Left ventricle myocardium superior (tissue), 1 donor: ENCODE results near the gene SIPA1L3. TPM values are rescaled to one million over a fixed set of nuclear protein-coding genes. Genes with fewer than 3 reads are reported as not detected.
"Not testable (repeated sequence)": the region's sequence is repeated elsewhere in the genome, so short reads cannot be mapped to it uniquely, and the experiment has no call there.

Experiments
- ATAC-seq: fragments of 200-7000 bp; cut with Tn5 transposase; one replicate; pipeline ENCODE4 v1.9.1; 2020; ENCODE audit warnings: mild to moderate bottlenecking, moderate library complexity
- DNase-seq: peaks from one replicate; pipeline ENCODE4 v3.0.0-alpha.2; 2020
- intact Hi-C: fragments of 100-400 bp; cut with micrococcal nuclease; formaldehyde crosslinking; loops from one replicate; pipeline ENCODE4 v1.11.0; 2022
- total RNA-seq: library from RNA; stranded (reverse); fragmentation: NEBNext Ultra II Directional; extraction: Animal tissue kit (Norgen Biotek cat#: 25700); gene quantifications from one replicate; pipeline ENCODE4 v1.2.1, GENCODE V29; 2021
- donor health status: DM: no; HTN: yes; CAD: no; lungs with severe emphysema.

The SIPA1L3 gene
- total RNA-seq, 1 donor from 2014 or later: 10.5 TPM

DNA sequence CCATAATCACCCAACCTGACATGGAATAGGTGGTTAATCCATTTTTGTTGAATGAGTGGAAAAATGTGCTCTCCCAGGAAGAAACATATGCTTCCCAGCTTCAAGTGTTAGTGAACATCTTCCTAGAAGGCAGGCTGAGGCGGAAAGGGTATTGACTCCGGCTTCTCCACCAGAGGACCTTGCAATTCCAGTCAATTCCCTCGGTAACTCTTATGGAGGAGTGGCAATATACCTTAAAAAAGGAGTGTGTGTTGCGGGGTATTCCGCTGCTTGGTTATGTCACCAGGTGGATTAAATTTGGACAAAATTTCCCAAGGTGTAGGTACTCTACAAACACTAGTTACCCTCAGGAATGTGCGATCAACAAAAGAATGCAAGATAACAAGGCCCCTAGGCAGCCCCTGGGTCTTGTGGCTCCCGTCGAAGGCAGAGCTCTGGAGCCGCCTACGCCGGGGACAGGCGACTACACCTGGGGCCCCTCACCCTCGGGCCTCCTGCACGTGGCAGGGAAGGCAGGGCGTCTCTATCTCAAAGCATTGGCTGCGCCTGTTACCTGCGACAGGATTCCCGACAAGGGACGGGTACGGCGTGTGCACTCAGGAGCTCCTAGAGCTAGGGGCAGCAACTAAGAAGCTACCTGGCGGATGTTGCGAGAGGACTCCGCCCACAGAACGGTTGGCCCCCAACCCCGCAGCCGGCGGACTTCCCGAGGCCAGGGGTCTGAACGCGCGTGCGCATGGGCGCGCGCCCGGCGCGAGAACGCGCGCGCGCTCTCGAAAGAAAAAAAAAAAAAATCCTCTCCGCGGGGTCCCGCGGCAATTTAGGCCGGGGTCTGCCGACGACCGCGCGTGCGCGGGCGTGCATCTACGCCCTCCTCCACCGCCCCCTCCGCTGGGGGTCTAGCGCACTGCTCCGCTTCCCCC lies 801 bp upstream of the SIPA1L3 start, which contains the start of gene WDR87:
Gene WDR87 (minus strand): TSS at position 649 of the 923 bp plus-strand sequence. CDS start 8,355 bp downstream, outside the sequence.
- DNase-seq (peak; percentile 48), ATAC-seq (peak; percentile 22)
- intact Hi-C loops: no loop called here

DNA sequence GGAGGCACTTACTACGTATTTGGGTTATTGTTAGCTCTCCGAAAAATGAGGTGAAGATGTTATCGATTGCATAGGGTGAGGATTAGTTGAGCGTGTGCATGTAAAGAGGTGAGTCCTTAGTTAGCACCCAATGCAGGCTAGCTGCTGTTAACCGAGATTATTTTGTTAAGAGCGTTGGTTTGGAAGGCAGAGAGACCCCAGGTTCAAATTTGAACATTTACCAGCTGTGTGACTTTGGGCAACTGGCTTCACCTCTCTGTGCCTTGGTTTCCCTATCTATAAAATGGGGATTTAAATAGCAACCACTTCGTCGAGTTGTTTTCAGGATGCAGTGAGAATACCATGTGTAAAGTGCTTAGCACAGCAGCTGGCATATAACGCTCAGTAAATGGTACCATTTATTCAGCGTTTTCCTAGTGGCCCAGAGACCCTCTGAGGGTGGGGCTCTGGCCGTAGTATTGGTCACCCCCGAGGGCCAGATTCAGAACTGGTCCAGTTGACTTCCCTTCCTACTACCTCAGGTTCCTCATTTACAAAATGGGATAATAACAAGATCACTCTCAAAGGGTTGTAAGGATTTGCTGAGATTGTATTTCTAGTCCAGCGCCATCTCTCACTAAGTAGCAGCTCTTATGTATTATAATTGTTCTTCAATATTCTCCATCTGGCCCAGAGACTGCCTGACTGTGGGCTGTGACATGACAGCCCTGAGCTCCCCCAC lies 887 bp downstream of the SIPA1L3 start:
- intact Hi-C loops: no loop called here
- ATAC-seq (no peak), DNase-seq (no peak)

DNA sequence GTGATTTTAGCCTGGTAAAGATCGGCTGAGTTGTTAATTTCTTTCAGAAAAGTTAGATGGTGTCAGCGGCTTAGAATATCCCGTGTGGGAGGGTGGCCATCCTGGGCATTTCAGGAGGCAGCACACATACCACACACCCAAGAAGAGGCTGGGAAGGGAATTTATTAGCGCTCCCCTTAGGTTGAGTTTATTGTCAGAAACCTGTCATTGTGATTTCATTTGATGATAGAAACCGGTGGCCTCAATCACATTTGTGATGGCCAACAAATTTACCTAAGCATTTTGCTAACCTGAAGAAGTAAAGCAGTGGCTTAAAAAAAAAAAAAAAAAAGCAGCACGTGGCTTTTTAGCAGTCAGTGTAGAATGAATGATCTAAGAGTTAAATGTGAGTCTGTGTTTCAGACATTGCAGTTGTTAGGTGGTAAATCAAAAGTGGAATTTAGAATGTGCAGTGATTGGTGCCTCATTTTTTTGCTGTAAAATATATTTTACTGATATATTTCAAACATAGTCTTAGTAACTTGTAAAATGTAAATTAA lies 2.7 kb downstream of the SIPA1L3 start:
- ATAC-seq (no peak), DNase-seq (no peak)
- intact Hi-C loops: no loop called here

DNA sequence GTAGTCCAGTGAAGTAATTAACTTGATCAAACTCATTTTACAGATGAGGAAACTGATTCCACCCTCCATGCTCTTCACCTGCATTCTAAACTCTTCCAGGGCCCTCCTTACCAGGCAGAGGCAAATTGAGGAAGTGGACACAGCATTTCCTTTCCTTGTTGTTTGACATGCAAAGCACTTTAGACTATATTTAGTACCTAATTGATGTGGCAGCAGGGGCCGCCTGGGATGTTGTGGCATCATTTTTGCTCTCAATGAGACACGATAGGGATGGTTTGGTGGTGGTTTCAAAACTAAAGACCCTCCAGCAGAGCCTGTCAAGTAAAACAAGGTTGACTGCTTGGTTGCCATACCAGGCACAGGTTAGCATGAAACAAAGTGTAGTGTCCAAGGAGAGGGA lies 7.9 kb downstream of the SIPA1L3 start:
- ATAC-seq: no peak
- DNase-seq: no peak
- intact Hi-C loops: no loop called here

DNA sequence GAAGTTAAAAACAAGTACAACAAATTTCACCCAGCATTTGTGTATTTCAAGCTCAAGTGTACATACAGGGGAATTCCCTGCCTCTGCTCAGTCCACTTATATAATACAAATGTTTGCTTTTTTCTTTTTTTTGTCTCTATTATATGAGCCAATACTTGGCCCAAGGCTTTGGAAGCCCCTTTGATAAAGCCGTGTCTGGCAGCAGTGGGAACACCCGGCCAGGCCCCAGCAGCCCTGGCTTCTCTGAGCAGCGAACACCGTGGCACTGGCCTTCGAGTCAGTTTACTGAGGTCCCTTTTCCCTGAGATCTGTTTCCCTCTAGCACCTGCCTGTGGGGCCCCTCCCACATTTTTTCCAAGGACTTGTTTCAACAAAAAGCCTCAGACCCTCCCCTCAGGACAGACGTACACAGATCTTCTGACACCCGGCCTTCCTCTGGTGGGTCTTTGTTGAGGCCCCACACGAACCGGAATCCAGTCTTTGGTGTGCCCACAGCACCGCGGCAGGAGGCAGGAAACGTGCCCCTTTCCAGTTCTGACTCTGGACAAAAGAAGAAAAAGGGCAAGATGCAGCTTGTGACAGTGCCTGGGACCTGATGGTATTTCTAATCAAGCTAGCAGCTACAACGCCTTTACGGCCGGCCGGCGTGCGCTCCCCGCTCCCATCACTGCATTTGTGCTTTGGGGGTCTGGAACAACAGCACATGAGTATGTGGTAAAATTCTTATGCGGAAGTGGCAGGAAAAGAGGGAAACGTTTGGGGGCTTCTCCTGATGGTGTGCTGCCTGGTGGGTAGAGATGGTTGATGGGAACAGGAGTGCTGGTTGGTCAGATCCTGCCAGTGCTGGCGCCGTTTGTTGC lies 13.8 kb downstream of the SIPA1L3 start:
- DNase-seq (no peak), ATAC-seq (no peak)
- intact Hi-C loops: no loop called here

DNA sequence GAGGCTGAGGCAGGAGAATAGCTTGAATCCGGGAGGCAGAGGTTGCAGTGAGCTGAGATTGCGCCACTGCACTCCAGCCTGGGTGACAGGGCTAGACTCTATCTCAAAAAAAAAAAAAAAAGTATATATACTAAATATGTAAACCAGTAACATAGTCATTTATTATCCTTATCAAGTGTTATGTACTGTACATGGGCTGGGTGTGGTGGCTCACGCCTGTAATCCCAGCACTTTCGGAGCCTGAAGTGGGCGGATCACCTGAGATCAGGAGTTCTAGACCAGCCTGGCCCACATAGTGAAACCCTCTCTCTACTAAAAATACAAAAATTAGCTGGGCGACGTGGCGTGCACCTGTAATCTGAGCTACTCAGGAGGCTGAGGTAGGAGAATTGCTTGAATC lies 17.6 kb downstream of the SIPA1L3 start:
- DNase-seq: not testable (repeated sequence)

DNA sequence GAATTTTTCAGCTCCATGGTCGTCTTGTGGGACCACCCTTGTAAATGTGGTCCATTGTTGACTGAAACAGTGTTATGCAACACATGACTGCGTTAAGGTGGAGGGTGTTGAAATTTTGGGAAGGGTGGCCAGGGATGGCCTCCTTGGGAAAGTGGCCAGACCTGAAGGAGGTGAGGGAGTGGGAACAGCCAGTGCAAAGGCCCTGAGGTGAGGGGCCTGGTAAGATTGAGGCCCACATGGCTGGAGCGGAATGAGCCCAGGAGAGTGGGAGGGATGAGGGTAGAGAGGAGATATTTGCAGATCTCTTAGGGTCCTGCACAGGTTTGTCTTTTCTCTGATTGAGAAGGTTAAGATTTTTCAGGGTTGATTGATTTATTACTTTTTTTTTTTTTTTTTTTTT lies 18.2 kb downstream of the SIPA1L3 start:
- DNase-seq (no peak), ATAC-seq (no peak)
- intact Hi-C loops: no loop called here

More for the DNA sequence above, 17.6 kb downstream of the SIPA1L3 start:
- ATAC-seq, intact Hi-C loops: not testable (repeated sequence)

DNA sequence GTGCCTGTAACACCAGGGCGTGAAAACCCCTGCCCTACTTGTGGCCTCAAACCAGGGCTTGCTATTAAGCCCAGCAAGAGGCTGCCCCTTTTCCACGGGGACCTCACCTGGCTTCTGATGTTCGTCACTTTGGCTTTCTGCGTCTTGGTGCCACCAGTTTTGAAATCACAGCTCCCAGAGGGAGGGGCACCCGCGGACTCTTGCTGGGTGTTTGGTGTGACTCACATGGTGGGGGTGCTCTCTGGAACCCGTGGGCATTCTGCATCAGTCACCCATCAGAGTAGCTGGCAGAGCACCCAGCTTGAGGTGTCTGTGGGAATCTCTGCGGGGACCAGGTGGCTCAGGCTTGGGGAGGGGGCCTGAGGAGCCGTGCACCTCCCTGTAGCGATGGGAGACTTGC lies 19.2 kb downstream of the SIPA1L3 start:
- ATAC-seq (no peak), DNase-seq (no peak)
- intact Hi-C loops: no loop called here

DNA sequence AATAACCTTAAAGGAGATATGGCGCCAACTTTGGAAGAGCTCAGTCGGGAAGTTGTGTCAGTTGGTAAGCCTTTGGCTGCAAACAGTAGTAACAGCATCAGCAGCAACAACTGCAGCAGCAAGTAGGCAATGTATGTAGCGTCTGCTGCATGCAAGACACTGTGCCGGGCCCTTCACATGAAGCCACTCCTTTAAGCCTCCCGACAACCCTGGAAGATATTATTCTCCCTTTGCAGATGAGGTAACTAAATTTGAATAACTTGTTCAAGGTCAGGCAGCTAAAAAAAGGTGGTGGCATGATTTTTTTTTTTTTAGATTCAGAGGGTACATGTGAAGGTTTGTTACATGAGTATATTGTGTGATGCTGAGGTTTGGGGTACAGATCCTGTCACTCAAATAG lies 19.7 kb downstream of the SIPA1L3 start:
- ATAC-seq (no peak), DNase-seq (no peak)
- intact Hi-C loops: no loop called here

DNA sequence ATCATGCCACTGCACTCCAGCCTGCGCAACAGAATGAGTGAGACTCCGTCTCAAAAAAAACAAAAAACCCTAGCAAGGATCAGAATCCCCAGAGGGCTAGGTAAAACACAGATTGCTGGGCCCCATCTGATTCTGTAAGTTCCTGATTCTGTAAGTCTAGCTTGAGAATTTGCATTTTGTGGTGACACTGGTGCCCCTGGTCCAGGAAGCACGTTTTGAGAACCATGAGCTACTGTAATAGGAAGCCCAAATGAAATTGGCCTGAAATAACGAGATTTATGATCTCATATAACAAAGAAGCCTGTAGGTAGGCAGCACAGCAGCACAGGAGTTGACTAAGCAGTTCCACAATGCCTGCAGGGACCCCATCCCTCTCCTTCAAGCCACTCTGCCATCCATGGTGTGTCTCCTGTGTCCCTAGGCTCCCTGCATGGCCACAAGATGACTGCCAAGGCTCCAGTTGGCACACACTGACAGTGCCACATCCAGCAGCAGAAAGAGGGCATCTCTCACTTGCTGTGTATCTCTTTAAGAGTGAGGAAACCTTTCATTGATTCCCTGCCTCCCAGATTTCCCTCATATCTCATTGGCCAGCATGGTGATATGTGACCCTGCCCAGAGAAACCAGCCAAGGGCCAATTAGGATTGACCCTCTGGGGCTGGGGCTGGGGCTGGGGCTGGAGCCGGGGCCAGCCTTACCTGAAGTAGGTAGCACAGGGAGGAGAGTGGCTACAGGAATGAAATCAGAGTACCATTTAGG lies 21.7 kb downstream of the SIPA1L3 start:
- ATAC-seq: no peak
- intact Hi-C loops: no loop called here
- DNase-seq: no peak

DNA sequence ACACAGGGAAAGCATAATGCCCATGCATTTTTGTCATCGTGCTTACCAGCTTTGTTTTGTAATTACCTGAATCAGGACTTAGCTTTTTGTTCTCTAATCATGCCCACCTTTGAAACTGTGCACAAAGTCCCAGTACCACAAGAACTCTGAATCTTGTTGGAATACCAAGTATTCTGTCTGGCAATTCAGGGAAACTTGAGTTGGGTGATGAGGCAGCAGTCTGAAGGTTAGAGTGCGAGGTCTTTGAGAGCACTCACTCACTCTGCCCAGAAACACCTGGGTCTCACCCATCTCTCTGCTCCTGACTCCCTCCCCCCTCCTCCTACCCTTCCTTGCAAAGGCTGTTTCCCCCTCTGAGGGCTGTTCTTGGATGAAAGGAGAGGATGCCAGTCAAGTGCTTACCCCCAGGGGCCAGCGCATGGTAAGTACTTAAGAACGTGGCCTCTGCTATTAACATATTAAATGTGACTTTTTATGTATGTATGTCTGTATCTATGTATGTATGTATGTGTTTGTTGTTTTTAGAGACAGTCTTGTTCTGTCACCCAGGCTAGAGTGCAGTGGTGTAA lies 22.4 kb downstream of the SIPA1L3 start:
- DNase-seq: no peak
- intact Hi-C loops: no loop called here

DNA sequence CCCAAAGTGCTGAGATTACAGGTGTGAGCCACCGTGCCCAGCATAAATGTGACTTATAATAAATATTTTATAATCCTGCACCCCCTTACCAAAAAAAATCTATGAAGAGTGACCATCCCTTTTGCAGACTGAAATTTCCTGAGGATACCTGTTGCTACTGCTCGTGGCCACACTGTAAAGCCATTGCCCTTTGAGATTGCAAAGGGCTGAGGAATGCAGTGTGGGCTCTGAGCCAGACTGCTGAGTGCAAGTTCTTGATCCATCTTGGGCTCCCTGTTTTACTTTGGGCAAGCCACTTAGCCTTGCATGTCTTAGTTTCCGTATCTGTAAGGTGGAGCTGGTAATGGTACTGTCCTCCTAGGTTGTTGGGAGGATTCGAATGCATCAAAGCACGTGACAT lies 23.4 kb downstream of the SIPA1L3 start:
- intact Hi-C loops: no loop called here
- DNase-seq (no peak), ATAC-seq (no peak)

More for the DNA sequence above, 22.4 kb downstream of the SIPA1L3 start:
- no peak for ATAC-seq

DNA sequence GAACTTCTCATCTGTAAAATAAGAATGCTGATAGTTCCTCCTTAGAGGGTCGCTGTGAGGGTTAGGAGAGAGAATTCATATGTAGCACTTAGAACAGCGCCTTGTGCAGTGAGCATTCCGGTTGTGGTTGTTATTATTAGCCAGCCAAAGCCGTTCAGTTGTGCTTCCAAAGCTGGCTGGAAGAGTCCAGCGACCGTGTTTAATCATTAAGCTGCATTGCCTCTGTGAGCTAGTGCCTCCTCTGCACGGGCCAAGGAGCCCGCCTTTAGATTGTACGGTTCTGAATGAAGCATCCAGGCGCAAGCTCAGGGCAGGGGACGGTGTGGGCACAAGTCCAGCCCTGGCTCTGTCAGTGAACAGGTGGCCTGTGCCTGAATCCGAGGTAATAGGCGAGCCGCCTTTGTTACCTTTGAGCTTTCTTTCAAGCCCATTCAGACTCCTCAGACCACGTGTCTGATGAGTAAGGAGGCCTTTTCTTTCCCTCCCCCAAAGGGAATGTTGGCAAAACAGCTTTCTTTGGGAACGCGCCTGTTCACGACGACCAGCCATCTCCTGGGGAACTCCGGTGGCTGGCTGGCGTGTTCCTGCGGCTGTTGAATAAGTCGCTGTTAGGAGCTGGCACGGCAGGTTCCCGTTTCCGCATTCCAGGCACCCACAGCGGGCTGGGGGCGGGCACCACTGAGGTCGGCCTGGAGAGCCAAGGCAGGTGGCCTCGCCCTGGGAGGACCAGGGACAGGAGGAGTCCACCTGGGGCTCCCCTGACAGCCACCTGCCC lies 25.1 kb downstream of the SIPA1L3 start:
- ATAC-seq (peak; percentile 32), DNase-seq (peak; percentile 48)
- intact Hi-C loops: no loop called here

DNA sequence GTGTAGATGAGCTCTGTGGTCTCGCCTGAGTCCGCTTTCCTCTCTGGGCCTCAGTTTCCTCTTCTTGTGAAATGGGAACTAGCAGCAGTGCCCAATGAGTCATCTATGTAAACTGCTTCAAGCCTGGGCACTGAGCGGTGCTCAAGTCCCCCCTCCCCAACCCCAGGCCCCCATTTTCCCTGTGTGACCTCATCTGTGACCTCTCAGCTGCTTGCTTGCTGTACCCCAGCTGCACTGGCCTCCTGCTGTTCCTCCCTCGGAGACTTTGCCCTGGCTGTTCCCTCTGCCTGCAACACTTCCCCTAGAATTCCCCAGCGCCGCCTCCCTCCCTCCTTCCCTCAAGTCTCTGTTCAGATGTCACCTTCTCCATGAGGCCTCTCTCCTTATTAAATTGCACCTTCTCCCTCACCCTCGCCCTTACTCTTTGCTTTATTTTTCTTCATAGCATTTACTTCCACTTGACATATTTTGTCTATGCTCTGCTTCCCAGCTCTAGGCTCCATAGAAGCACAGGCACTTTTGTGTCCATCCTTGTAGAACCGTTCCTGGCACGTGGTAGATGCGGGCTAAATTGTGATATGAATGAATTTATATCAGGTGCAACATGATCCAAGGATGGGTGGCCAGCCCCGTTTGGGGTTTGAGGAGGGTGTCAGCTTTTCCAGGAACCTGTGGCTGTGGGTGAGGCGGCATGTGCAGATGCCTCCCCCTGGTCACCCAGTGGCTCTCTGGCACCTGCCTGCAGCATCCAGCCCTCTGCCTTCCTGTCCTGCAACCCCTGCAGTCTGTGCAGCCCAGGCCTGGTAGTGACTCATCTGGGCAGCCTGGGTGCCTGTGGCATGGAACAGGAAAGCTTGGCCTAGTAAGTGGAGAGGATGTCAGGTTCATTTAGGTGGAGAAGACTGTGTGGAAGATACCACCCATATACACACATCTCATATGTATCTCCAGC lies 26.3 kb downstream of the SIPA1L3 start:
- DNase-seq (no peak), ATAC-seq (peak; percentile 16)
- intact Hi-C loops: no loop called here

DNA sequence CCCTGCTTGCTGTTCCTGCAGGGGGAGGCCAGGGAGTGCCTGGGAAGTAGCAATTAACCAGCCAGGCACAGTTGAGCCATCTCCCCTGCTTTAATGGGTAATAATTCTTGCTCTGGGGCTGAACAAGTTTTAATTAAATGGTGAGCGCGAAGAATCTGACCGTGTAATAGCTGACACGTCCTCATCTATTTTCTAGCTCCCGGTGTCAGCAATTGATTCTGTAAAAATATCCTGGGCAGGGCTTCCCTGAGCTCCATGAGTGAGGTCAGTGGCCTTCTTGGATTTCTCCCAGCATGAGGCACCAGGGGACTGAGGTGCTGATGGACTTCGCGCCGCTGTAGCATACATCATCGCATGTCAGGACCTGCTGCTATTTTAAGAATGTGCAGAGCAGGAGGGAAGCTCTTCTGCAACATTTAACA lies 26.9 kb downstream of the SIPA1L3 start:
- DNase-seq: peak; percentile 64
- peak; percentile 97 for ATAC-seq
- intact Hi-C loops: no loop called here

DNA sequence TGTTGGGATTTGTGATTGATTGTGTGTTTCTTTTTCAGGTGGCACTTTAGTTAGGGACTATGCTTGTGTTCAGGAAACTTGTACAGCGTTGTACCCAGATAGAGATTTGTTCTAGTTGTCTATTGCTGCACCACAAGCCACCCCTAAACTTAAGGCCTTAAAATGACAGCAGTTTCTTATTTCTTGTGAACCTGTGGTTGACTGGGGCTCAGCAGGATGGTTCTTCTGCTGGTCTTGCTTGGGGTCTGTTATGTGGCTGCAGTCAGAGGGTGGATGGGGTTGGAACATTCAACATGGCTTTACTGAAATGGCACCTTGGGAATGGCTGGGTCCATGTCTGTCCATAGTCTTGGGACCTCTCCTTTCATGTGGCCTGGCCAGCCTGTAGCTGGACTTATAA lies 28.3 kb downstream of the SIPA1L3 start:
- DNase-seq (no peak), ATAC-seq (no peak)
- intact Hi-C loops: no loop called here
